WTC11 (cell line): ENCODE results near the gene LRRC8A. TPM values are rescaled to one million over a fixed set of nuclear protein-coding genes. Genes with fewer than 3 reads are reported as not detected.
A peak's percentile ranks its signal among the peaks of the same experiment; 100 is the strongest.

Experiments
- ATAC-seq: fragments of 200-7000 bp; cut with Tn5 transposase; 2 replicates; pipeline ENCODE4 v1.10.0; 2021; ENCODE audit warnings: mild to moderate bottlenecking, moderate library complexity
- CTCF ChIA-PET: fragments of 300-600 bp; sonication (Branson Sonifier 250); formaldehyde crosslinking; loops from one replicate; lab custom pipeline; 2021; ENCODE audit warnings: antibody characterized with exemption; lab: Charles Lee
- POLR2A ChIA-PET: fragments of 350-600 bp; sonication (Branson Sonifier 250); formaldehyde crosslinking; loops from one replicate; lab custom pipeline; 2021; ENCODE audit warnings: antibody characterized with exemption; lab: Charles Lee
- DNase-seq: peaks from one replicate; pipeline ENCODE4 v3.0.0; 2021; ENCODE audit warnings: low spot score
- H3K27ac Mint-ChIP-seq: 2 replicates; pipeline ENCODE4 v1.8.0; 2021; ENCODE audit warnings: mixed read lengths
- H3K27me3 Mint-ChIP-seq: 2 replicates; pipeline ENCODE4 v1.8.0; 2021; ENCODE audit warnings: low read depth, mild to moderate bottlenecking, moderate library complexity, mixed read lengths
- H3K36me3 Mint-ChIP-seq: 2 replicates; pipeline ENCODE4 v1.8.0; 2021; ENCODE audit warnings: mixed read lengths
- H3K4me1 Mint-ChIP-seq: 2 replicates; pipeline ENCODE4 v1.8.0; 2022; ENCODE audit warnings: mixed read lengths
- H3K4me3 Mint-ChIP-seq: 2 replicates; pipeline ENCODE4 v1.8.0; 2021; ENCODE audit warnings: mild to moderate bottlenecking, moderate library complexity, mixed read lengths
- H3K9me3 Mint-ChIP-seq: 2 replicates; pipeline ENCODE4 v1.8.0; 2021; ENCODE audit warnings: mixed read lengths
- ELF4 ChIP-seq: sonication (generic); formaldehyde crosslinking; IDR thresholded peaks from 2 replicates; pipeline ENCODE4 v1.8.1; 2022; ENCODE audit warnings: low read depth, mild to moderate bottlenecking, moderate library complexity, missing genetic modification reagents
- MXD4 ChIP-seq: fragments of 250-450 bp; sonication (Bioruptor Pico); IDR thresholded peaks from 2 replicates; pipeline ENCODE4 v1.8.0; 2021; ENCODE audit warnings: mild to moderate bottlenecking, moderate library complexity, borderline replicate concordance
- SMAD3 ChIP-seq: sonication (generic); formaldehyde crosslinking; IDR thresholded peaks from 2 replicates; pipeline ENCODE4 v1.8.0; 2022; ENCODE audit warnings: missing genetic modification reagents, mild to moderate bottlenecking, borderline replicate concordance
- SP1 ChIP-seq: sonication (generic); formaldehyde crosslinking; conservative IDR thresholded peaks from 2 replicates; pipeline ENCODE4 v1.8.1; 2022; ENCODE audit warnings: missing genetic modification reagents
- TEAD1 ChIP-seq: sonication (generic); formaldehyde crosslinking; IDR thresholded peaks from 2 replicates; pipeline ENCODE4 v1.8.0; 2022; ENCODE audit warnings: mild to moderate bottlenecking, missing genetic modification reagents
- ZNF121 ChIP-seq: sonication (generic); formaldehyde crosslinking; IDR thresholded peaks from 2 replicates; pipeline ENCODE4 v1.8.0; 2023; ENCODE audit warnings: missing genetic modification reagents
- ZNF396 ChIP-seq: fragments of 250-450 bp; sonication (Bioruptor Pico); IDR thresholded peaks from 2 replicates; pipeline ENCODE4 v1.8.0; 2021; ENCODE audit warnings: mild to moderate bottlenecking, moderate library complexity, borderline replicate concordance
- ZNF423 ChIP-seq: fragments of 250-450 bp; sonication (Bioruptor Pico); IDR thresholded peaks from 2 replicates; pipeline ENCODE4 v2.1.2; 2022; ENCODE audit warnings: mild to moderate bottlenecking, moderate library complexity
- ZNF671 ChIP-seq: fragments of 250-450 bp; sonication (Bioruptor Pico); IDR thresholded peaks from 2 replicates; pipeline ENCODE4 v1.8.0; 2021; ENCODE audit warnings: mild to moderate bottlenecking
- total RNA-seq: library from RNA; stranded (reverse); gene quantifications from 3 replicates; pipeline ENCODE4 v1.2.3, GENCODE V29; 2021
- TF ChIP-seq, protein P1 (sequence below): sonication (generic); formaldehyde crosslinking; IDR thresholded peaks from 2 replicates; pipeline ENCODE4 v1.8.0; 2023; ENCODE audit warnings: mild to moderate bottlenecking, missing genetic modification reagents
- TF ChIP-seq, protein P2 (sequence below): sonication (generic); formaldehyde crosslinking; IDR thresholded peaks from 2 replicates; pipeline ENCODE4 v1.8.1; 2022; ENCODE audit warnings: low read depth, missing genetic modification reagents, borderline replicate concordance
- TF ChIP-seq, protein P3 (sequence below): sonication (generic); formaldehyde crosslinking; IDR thresholded peaks from 2 replicates; pipeline ENCODE4 v1.8.1; 2023; ENCODE audit warnings: mild to moderate bottlenecking, moderate library complexity, missing genetic modification reagents
- TF ChIP-seq, protein P4 (sequence below): sonication (generic); formaldehyde crosslinking; conservative IDR thresholded peaks from 2 replicates; pipeline ENCODE4 v1.8.1; 2023; ENCODE audit warnings: mild to moderate bottlenecking, low read depth, missing genetic modification reagents, moderate library complexity
- TF ChIP-seq, protein P5 (sequence below): sonication (generic); formaldehyde crosslinking; IDR thresholded peaks from 2 replicates; pipeline ENCODE4 v1.8.1; 2022; ENCODE audit warnings: mild to moderate bottlenecking, moderate library complexity, missing genetic modification reagents

The LRRC8A gene
- total RNA-seq, 1 experiment from 2014 or later, result 83.5 TPM

DNA sequence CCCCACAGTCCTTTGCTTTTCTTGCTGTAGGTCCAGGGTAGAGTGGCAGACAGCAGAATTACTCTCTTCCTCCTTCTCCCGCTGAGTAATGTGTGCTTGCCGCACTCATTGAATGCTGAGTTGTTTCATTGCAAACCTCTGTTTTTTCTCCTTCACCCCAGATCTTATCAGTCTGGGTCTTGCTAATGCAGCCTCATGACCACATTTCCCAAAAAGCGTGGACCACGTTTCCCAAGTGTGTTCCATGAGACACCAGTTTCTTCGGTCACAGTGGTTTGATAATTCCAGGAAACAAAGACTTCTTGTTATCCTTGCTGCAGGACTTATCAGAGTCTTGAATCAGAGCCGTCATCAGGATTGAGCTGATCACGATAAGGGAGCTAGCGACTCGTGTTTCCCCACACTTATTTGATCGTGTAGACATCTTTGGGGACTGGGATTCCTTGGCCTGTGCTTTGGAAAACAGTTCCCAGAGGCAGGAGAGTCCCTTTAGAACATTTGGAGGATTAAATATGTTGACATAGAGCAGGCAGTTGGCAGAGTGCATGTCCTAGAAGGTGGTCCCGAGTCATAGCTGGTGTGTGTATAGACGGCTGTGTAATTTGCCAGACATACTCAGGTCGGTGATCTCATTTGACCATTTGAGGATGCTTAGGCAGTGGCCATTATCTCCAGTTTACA is 4.4 kb downstream of the LRRC8A start:
- ChIA-PET CTCF (no interaction called here), POLR2A (no interaction called here)
- TF ChIP-seq TEAD1 (CRISPR knock-in tag), result no peak
- TF ChIP-seq SP1 (CRISPR knock-in tag), result no peak
- TF ChIP-seq ZNF423 (CRISPR knock-in tag), result no peak
- TF ChIP-seq, protein P1, sequence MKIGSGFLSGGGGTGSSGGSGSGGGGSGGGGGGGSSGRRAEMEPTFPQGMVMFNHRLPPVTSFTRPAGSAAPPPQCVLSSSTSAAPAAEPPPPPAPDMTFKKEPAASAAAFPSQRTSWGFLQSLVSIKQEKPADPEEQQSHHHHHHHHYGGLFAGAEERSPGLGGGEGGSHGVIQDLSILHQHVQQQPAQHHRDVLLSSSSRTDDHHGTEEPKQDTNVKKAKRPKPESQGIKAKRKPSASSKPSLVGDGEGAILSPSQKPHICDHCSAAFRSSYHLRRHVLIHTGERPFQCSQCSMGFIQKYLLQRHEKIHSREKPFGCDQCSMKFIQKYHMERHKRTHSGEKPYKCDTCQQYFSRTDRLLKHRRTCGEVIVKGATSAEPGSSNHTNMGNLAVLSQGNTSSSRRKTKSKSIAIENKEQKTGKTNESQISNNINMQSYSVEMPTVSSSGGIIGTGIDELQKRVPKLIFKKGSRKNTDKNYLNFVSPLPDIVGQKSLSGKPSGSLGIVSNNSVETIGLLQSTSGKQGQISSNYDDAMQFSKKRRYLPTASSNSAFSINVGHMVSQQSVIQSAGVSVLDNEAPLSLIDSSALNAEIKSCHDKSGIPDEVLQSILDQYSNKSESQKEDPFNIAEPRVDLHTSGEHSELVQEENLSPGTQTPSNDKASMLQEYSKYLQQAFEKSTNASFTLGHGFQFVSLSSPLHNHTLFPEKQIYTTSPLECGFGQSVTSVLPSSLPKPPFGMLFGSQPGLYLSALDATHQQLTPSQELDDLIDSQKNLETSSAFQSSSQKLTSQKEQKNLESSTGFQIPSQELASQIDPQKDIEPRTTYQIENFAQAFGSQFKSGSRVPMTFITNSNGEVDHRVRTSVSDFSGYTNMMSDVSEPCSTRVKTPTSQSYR, result no peak
- TF ChIP-seq, protein P2, sequence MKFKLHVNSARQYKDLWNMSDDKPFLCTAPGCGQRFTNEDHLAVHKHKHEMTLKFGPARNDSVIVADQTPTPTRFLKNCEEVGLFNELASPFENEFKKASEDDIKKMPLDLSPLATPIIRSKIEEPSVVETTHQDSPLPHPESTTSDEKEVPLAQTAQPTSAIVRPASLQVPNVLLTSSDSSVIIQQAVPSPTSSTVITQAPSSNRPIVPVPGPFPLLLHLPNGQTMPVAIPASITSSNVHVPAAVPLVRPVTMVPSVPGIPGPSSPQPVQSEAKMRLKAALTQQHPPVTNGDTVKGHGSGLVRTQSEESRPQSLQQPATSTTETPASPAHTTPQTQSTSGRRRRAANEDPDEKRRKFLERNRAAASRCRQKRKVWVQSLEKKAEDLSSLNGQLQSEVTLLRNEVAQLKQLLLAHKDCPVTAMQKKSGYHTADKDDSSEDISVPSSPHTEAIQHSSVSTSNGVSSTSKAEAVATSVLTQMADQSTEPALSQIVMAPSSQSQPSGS (CRISPR knock-in tag), result no peak
- H3K9me3 Mint-ChIP-seq, result no peaks in the 10 kb centered on the region
- H3K27me3 Mint-ChIP-seq, result no peaks in the 10 kb centered on the region
- H3K36me3 Mint-ChIP-seq, result peaks cover 23% of the 10 kb centered on the region
- no peak for ATAC-seq
- H3K27ac Mint-ChIP-seq, result peak overlapping the region; percentile 97
- H3K4me3 Mint-ChIP-seq, result no peak overlapping the region
- H3K4me1 Mint-ChIP-seq, result peaks cover 59% of the 10 kb centered on the region
- no peak for DNase-seq

DNA sequence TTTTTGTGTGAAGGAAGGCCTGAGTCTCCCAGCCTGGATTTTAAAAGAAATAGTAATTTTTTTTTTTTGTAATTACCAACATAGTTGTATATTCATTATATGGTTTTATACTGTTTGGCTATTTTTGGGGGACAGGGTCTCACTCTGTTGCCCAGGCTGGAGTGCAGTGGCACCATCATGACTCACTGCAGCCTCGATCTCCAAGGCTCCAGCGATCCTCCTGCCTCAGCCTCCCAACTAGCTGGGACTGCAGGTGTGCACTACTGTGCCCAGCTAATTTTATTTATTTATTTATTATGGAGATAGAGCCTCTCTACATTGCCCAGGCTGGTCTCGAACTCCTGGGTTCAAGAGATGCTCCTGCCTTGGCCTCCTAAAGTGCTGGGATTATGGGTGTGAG is 5.1 kb downstream of the LRRC8A start:
- ATAC-seq (no peak), DNase-seq (no peak)
- H3K4me3 Mint-ChIP-seq, result no peak overlapping the region
- H3K27me3 Mint-ChIP-seq, result no peaks in the 10 kb centered on the region
- POLR2A ChIA-PET, result no interaction called here
- TF ChIP-seq ZNF121 (CRISPR knock-in tag), result peak; percentile 90
- TF ChIP-seq, protein P3, sequence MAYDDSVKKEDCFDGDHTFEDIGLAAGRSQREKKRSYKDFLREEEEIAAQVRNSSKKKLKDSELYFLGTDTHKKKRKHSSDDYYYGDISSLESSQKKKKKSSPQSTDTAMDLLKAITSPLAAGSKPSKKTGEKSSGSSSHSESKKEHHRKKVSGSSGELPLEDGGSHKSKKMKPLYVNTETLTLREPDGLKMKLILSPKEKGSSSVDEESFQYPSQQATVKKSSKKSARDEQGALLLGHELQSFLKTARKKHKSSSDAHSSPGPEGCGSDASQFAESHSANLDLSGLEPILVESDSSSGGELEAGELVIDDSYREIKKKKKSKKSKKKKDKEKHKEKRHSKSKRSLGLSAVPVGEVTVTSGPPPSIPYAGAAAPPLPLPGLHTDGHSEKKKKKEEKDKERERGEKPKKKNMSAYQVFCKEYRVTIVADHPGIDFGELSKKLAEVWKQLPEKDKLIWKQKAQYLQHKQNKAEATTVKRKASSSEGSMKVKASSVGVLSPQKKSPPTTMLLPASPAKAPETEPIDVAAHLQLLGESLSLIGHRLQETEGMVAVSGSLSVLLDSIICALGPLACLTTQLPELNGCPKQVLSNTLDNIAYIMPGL, result no peak
- peaks cover 23% of the 10 kb centered on the region for H3K36me3 Mint-ChIP-seq
- H3K27ac Mint-ChIP-seq, result peak overlapping the region; percentile 97; the same call in 1 of the 2 replicates
- CTCF ChIA-PET, result interaction anchor here (1.3 kb wide), 1 partner anchor 25 kb away, joined by 5 read pairs; no protein-coding TSS in a partner anchor
- peaks cover 62% of the 10 kb centered on the region for H3K4me1 Mint-ChIP-seq
- no peaks in the 10 kb centered on the region for H3K9me3 Mint-ChIP-seq

DNA sequence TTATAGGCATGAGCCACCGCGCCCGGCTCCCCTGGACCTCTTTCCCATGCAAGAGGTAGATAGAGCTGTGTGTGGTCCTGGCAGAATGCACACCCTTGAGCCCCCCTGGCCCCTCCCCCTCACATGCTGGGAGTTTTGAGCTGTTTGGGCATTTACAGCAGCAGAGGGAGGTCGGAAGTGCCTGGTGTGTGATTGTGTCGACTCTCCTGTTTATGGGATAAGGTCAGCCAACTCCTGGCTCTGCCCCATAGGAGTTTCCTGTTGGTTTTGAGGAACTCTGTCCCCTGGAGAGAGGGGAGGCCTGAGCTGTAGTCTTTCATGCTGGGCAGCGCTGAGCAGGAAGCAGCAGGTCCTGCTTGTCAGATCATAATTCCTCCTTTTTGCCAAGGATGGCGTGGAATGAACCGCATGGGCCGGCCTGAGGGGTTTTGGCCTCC is 6.0 kb downstream of the LRRC8A start:
- peak overlapping the region; percentile 33; the same call in 1 of the 2 replicates for H3K4me3 Mint-ChIP-seq
- H3K36me3 Mint-ChIP-seq, result peaks cover 23% of the 10 kb centered on the region
- H3K4me1 Mint-ChIP-seq, result peaks cover 60% of the 10 kb centered on the region
- ChIA-PET CTCF (interaction anchor here (0.5 to 1.7 kb wide), 9 partner anchors 9 to 155 kb away, joined by 3 to 8 read pairs (median 4); partner anchors contain the start of genes ENDOG and SH3GLB2), POLR2A (interaction anchor here (0.6 to 0.7 kb wide), 2 partner anchors 24 to 37 kb away, joined by 3 to 7 read pairs; no protein-coding TSS in a partner anchor)
- H3K27ac Mint-ChIP-seq, result peak overlapping the region; percentile 90
- ATAC-seq (peak; percentile 89), DNase-seq (peak; percentile 81)
- H3K27me3 Mint-ChIP-seq, result no peaks in the 10 kb centered on the region
- no peaks in the 10 kb centered on the region for H3K9me3 Mint-ChIP-seq
- TF ChIP-seq ELF4 (CRISPR knock-in tag), result no peak
- no peak for TF ChIP-seq ZNF396
- TF ChIP-seq, protein P4, sequence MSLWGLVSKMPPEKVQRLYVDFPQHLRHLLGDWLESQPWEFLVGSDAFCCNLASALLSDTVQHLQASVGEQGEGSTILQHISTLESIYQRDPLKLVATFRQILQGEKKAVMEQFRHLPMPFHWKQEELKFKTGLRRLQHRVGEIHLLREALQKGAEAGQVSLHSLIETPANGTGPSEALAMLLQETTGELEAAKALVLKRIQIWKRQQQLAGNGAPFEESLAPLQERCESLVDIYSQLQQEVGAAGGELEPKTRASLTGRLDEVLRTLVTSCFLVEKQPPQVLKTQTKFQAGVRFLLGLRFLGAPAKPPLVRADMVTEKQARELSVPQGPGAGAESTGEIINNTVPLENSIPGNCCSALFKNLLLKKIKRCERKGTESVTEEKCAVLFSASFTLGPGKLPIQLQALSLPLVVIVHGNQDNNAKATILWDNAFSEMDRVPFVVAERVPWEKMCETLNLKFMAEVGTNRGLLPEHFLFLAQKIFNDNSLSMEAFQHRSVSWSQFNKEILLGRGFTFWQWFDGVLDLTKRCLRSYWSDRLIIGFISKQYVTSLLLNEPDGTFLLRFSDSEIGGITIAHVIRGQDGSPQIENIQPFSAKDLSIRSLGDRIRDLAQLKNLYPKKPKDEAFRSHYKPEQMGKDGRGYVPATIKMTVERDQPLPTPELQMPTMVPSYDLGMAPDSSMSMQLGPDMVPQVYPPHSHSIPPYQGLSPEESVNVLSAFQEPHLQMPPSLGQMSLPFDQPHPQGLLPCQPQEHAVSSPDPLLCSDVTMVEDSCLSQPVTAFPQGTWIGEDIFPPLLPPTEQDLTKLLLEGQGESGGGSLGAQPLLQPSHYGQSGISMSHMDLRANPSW (CRISPR knock-in tag), result no peak
- TF ChIP-seq MXD4 (CRISPR knock-in tag), result no peak
- TF ChIP-seq ZNF671, result no peak
- TF ChIP-seq SMAD3 (CRISPR knock-in tag), result 0 out of 2 replicates have a peak, but pooled peaks have one; percentile 34
- TF ChIP-seq, protein P1, result peak; percentile 90
- TF ChIP-seq, protein P5, sequence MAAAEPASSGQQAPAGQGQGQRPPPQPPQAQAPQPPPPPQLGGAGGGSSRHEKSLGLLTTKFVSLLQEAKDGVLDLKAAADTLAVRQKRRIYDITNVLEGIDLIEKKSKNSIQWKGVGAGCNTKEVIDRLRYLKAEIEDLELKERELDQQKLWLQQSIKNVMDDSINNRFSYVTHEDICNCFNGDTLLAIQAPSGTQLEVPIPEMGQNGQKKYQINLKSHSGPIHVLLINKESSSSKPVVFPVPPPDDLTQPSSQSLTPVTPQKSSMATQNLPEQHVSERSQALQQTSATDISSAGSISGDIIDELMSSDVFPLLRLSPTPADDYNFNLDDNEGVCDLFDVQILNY (CRISPR knock-in tag), result peak; percentile 63; the same call in 1 of the 2 replicates
- peak; percentile 98 for TF ChIP-seq ZNF423 (CRISPR knock-in tag)
